ENCODE results near the gene ZNF700.
A peak's percentile ranks its signal among the peaks of the same experiment; 100 is the strongest.
"Not testable (repeated sequence)": the region's sequence is repeated elsewhere in the genome, so short reads cannot be mapped to it uniquely, and the experiment has no call there.

The ZNF700 gene

DNA sequence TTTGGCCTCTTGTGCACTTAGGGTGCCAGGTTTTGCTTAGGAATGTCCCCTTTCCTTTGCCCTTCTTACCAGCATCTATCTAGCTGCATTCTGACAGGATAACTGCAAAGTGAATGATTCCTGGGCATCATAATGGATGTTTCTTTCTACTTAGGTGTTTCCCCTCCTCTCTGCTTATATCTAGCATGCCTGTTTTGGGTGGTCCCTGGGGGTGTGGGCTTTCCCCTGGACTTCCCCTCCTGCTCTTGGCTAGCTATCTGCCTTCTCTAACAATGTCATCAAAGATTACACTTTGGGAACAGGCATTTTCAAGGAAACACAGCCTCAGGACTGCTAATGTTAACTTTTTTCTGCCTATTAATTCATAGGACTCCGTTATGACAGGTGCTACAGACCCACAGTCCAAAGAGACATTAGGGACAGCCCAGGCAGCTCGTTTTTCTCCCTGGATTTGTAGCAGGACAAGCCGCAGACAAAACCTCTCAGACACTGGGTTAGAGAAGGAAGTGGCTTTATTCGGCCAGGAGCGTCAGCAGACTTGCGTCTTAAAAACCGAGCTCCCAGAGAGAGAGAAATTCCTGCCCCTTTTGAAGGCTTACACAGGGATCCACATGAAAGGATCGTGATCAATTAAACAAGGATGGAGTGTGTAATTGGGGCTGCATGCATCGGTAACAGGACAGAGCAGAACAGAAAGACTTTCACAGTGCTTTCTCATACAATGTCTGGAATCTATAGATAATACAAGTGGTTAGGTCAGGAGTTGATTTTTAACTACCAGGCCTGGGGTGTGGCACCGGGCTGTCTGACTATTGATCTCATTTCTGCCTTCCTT lies 17.3 kb downstream of the ZNF700 start:
- H3K36me3 ChIP-seq (ENCODE audit: insufficient read depth, insufficient read length, low read length) = peaks cover 43% of the 10 kb centered on the region
- no peak for TF ChIP-seq SUZ12 (IDR thresholded peaks at IDR 0.05; ENCODE audit: extremely low read depth, insufficient read depth, insufficient read length)
- no peak for TF ChIP-seq ZNF274 (IDR thresholded peaks at IDR 0.05; ENCODE audit: low read depth, low read length)
- no peak for TF ChIP-seq YY1 (IDR thresholded peaks at IDR 0.05; ENCODE audit: insufficient read depth, insufficient read length)
- no peaks in the 10 kb centered on the region for H3K27me3 ChIP-seq (ENCODE audit: insufficient read depth, insufficient read length)
- no peak for DNase-seq (ENCODE audit: low read depth, low spot score)
- no peak overlapping the region for H3K9ac ChIP-seq (ENCODE audit: insufficient read length, low read depth)
- peaks cover 77% of the 10 kb centered on the region for H3K9me3 ChIP-seq (ENCODE audit: insufficient read depth, low read length)
- H3K4me3 ChIP-seq (ENCODE audit: insufficient read length, low read depth) = no peak overlapping the region
- no peaks in the 10 kb centered on the region for H3K4me1 ChIP-seq (ENCODE audit: insufficient read depth, insufficient read length)

DNA sequence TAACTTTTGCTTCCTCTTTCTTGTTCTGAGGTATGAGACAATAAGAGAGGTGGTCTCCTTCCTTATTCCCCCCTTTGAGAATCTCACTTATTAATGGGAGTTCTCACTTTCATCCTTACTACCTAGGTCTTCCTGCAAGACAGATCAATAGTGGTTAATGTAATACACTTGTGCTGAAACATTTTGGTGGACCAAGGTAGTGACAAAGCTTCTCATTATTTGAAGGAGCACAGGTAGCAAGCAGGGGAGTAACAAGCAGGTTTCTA lies 17.9 kb downstream of the ZNF700 start:
- Histone ChIP-seq H3K9me3 (ENCODE audit: insufficient read depth, low read length) (peaks cover 77% of the 10 kb centered on the region), H3K27me3 (ENCODE audit: insufficient read depth, insufficient read length) (no peaks in the 10 kb centered on the region), H3K36me3 (ENCODE audit: insufficient read depth, insufficient read length, low read length) (peaks cover 49% of the 10 kb centered on the region), H3K4me1 (ENCODE audit: insufficient read depth, insufficient read length) (no peaks in the 10 kb centered on the region), H3K9ac (ENCODE audit: insufficient read length, low read depth) (no peak overlapping the region), H3K4me3 (ENCODE audit: insufficient read length, low read depth) (no peak overlapping the region)
- no peak for TF ChIP-seq ZNF274 (IDR thresholded peaks at IDR 0.05; ENCODE audit: low read depth, low read length)
- TF ChIP-seq YY1 (IDR thresholded peaks at IDR 0.05; ENCODE audit: insufficient read depth, insufficient read length) = no peak
- no peak for TF ChIP-seq SUZ12 (IDR thresholded peaks at IDR 0.05; ENCODE audit: extremely low read depth, insufficient read depth, insufficient read length)
- no peak for DNase-seq (ENCODE audit: low read depth, low spot score)

DNA sequence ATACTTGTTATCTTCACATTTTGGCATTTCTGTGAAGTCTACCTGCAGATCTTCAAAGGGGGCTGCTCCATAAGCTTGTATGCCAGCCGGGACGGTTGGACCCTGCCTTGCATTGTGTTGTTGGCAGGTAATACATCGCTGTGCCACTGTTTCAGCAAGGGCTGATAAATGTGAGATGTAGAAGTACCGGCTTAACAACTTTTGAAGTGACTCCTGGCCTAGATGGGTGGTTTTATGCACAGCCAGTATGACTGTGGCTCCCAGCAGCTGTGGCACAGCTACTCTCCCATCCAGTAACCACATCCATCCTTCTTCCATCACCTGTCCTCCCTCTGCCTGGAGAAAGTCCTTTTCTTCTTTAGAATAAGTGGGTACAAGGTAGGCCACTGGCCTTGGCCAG lies 19.7 kb downstream of the ZNF700 start:
- no peak for TF ChIP-seq YY1 (IDR thresholded peaks at IDR 0.05; ENCODE audit: insufficient read depth, insufficient read length)
- no peak for TF ChIP-seq SUZ12 (IDR thresholded peaks at IDR 0.05; ENCODE audit: extremely low read depth, insufficient read depth, insufficient read length)
- peaks cover 90% of the 10 kb centered on the region for H3K9me3 ChIP-seq (ENCODE audit: insufficient read depth, low read length)
- no peak overlapping the region for H3K4me3 ChIP-seq (ENCODE audit: insufficient read length, low read depth)
- no peaks in the 10 kb centered on the region for H3K27me3 ChIP-seq (ENCODE audit: insufficient read depth, insufficient read length)
- no peaks in the 10 kb centered on the region for H3K4me1 ChIP-seq (ENCODE audit: insufficient read depth, insufficient read length)
- no peak for DNase-seq (ENCODE audit: low read depth, low spot score)
- peaks cover 67% of the 10 kb centered on the region for H3K36me3 ChIP-seq (ENCODE audit: insufficient read depth, insufficient read length, low read length)
- no peak overlapping the region for H3K9ac ChIP-seq (ENCODE audit: insufficient read length, low read depth)

DNA sequence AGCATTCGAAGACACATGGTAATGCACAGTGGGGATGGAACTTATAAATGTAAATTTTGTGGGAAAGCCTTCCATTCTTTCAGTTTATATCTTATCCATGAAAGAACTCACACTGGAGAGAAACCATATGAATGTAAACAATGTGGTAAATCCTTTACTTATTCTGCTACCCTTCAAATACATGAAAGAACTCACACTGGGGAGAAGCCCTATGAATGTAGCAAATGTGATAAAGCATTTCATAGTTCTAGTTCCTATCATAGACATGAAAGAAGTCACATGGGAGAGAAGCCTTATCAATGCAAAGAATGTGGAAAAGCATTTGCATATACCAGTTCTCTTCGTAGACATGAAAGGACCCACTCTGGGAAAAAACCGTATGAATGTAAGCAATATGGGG lies 23.7 kb downstream of the ZNF700 start:
- Histone ChIP-seq H3K9me3 (ENCODE audit: insufficient read depth, low read length) (peaks cover 97% of the 10 kb centered on the region), H3K27me3 (ENCODE audit: insufficient read depth, insufficient read length) (no peaks in the 10 kb centered on the region), H3K9ac (ENCODE audit: insufficient read length, low read depth) (no peak overlapping the region), H3K4me3 (ENCODE audit: insufficient read length, low read depth) (no peak overlapping the region), H3K36me3 (ENCODE audit: insufficient read depth, insufficient read length, low read length) (peaks cover 79% of the 10 kb centered on the region), H3K4me1 (ENCODE audit: insufficient read depth, insufficient read length) (no peaks in the 10 kb centered on the region)
- DNase-seq (ENCODE audit: low read depth, low spot score) = no peak
- TF ChIP-seq ZNF274 (IDR thresholded peaks at IDR 0.05; ENCODE audit: low read depth, low read length) (no peak), YY1 (IDR thresholded peaks at IDR 0.05; ENCODE audit: insufficient read depth, insufficient read length) (no peak), SUZ12 (IDR thresholded peaks at IDR 0.05; ENCODE audit: extremely low read depth, insufficient read depth, insufficient read length) (no peak)

DNA sequence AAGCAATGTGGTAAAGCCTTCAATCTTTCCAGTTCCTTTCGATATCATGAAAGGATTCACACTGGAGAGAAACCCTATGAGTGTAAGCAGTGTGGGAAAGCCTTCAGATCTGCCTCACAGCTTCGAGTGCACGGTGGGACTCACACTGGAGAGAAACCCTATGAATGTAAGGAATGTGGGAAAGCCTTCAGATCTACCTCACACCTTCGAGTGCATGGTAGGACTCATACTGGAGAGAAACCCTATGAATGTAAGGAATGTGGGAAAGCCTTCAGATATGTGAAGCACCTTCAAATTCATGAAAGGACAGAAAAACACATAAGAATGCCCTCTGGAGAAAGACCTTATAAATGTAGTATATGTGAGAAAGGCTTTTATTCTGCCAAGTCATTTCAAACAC lies 24.3 kb downstream of the ZNF700 start:
- Histone ChIP-seq H3K9me3 (ENCODE audit: insufficient read depth, low read length) (peaks cover 92% of the 10 kb centered on the region), H3K9ac (ENCODE audit: insufficient read length, low read depth) (no peak overlapping the region), H3K4me3 (ENCODE audit: insufficient read length, low read depth) (no peak overlapping the region), H3K27me3 (ENCODE audit: insufficient read depth, insufficient read length) (no peaks in the 10 kb centered on the region), H3K36me3 (ENCODE audit: insufficient read depth, insufficient read length, low read length) (peaks cover 74% of the 10 kb centered on the region), H3K4me1 (ENCODE audit: insufficient read depth, insufficient read length) (no peaks in the 10 kb centered on the region)
- DNase-seq (ENCODE audit: low read depth, low spot score) = no peak
- TF ChIP-seq ZNF274 (IDR thresholded peaks at IDR 0.05; ENCODE audit: low read depth, low read length) (no peak), SUZ12 (IDR thresholded peaks at IDR 0.05; ENCODE audit: extremely low read depth, insufficient read depth, insufficient read length) (no peak), YY1 (IDR thresholded peaks at IDR 0.05; ENCODE audit: insufficient read depth, insufficient read length) (no peak)

DNA sequence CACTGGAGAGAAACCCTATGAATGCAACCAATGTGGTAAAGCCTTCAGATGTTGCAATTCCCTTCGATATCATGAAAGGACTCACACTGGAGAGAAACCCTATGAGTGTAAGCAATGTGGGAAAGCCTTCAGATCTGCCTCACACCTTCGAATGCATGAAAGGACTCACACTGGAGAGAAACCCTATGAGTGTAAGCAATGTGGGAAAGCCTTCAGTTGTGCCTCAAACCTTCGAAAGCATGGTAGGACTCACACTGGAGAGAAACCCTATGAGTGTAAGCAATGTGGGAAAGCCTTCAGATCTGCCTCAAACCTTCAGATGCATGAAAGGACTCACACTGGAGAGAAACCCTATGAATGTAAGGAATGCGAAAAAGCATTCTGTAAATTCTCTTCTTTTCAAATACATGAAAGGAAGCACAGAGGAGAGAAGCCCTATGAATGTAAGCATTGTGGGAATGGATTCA lies 24.7 kb downstream of the ZNF700 start:
- DNase-seq (ENCODE audit: low read depth, low spot score); H3K27me3 ChIP-seq (ENCODE audit: insufficient read depth, insufficient read length); H3K4me1 ChIP-seq (ENCODE audit: insufficient read depth, insufficient read length); H3K4me3 ChIP-seq (ENCODE audit: insufficient read length, low read depth); H3K9ac ChIP-seq (ENCODE audit: insufficient read length, low read depth): not testable (repeated sequence)
- TF ChIP-seq ZNF274 (IDR thresholded peaks at IDR 0.05; ENCODE audit: low read depth, low read length) = peak; percentile 35
- peaks cover 87% of the 10 kb centered on the region for H3K9me3 ChIP-seq (ENCODE audit: insufficient read depth, low read length)
- peaks cover 69% of the 10 kb centered on the region for H3K36me3 ChIP-seq (ENCODE audit: insufficient read depth, insufficient read length, low read length)

DNA sequence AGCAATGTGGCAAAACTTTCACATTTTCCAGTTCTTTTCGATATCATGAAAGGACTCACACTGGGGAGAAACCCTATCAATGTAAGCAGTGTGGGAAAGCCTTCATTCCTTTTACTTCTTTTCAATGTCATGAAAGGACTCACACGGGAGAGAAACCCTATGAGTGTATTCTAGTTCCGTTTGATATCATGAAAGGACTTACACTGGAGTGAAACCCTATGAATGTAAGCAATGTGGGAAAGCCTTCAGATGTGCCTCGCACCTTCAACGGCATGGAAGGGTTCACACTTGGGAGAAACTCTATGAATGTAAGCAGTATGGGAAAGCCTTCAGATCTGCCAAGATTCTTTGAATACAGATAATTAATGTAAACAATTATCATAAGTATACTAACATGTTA lies 25.4 kb downstream of the ZNF700 start:
- Histone ChIP-seq H3K9me3 (ENCODE audit: insufficient read depth, low read length) (peaks cover 80% of the 10 kb centered on the region), H3K36me3 (ENCODE audit: insufficient read depth, insufficient read length, low read length) (peaks cover 63% of the 10 kb centered on the region), H3K4me3 (ENCODE audit: insufficient read length, low read depth) (no peak overlapping the region)

More for the DNA sequence above, 25.4 kb downstream of the ZNF700 start:
- Histone ChIP-seq H3K27me3 (ENCODE audit: insufficient read depth, insufficient read length) (no peaks in the 10 kb centered on the region), H3K9ac (ENCODE audit: insufficient read length, low read depth) (no peak overlapping the region), H3K4me1 (ENCODE audit: insufficient read depth, insufficient read length) (no peaks in the 10 kb centered on the region)
- no peak for TF ChIP-seq SUZ12 (IDR thresholded peaks at IDR 0.05; ENCODE audit: extremely low read depth, insufficient read depth, insufficient read length)
- no peak for TF ChIP-seq YY1 (IDR thresholded peaks at IDR 0.05; ENCODE audit: insufficient read depth, insufficient read length)
- DNase-seq (ENCODE audit: low read depth, low spot score) = no peak
